Panc1 (cell line): Measurements from ENCODE around the gene MAJIN. TPM values are rescaled to one million over a fixed set of nuclear protein-coding genes. Genes with fewer than 3 reads are reported as not detected.

ENCODE experiments used
- ATAC-seq: fragments of 200-7000 bp; cut with Tn5 transposase; 2 replicates; pipeline ENCODE4 v1.9.1; 2020; ENCODE audit warnings: mild to moderate bottlenecking, moderate library complexity
- BruUV-seq: library from RNA; stranded (reverse); fragments of 400-500 nt; replicated peaks from 2 replicates; lab custom pipeline; 2021; lab: Mats Ljungman, UMichigan
- CTCF ChIA-PET: fragments of 300-600 bp; sonication (Branson Sonifier 250); formaldehyde crosslinking; loops from one replicate; lab custom pipeline; 2022; ENCODE audit warnings: antibody characterized with exemption; lab: Charles Lee
- POLR2A ChIA-PET: fragments of 300-600 bp; sonication (Branson Sonifier 250); formaldehyde crosslinking; loops from one replicate; lab custom pipeline; 2022; ENCODE audit warnings: antibody characterized with exemption; lab: Charles Lee
- DNase-seq: peaks from one replicate; pipeline ENCODE4 v3.0.0-alpha.2; 2010; ENCODE audit warnings: low read depth, low spot score
- H3K27ac ChIP-seq: 2 replicates; pipeline ENCODE4 v1.5.1; 2011; ENCODE audit warnings: mild to moderate bottlenecking, low read length, inconsistent platforms
- H3K27me3 ChIP-seq: fragments of 200-500 bp; sonication (Bioruptor generic); 2 replicates; pipeline ENCODE4 v1.6.0; 2014; ENCODE audit warnings: low read length, inconsistent platforms; ENCODE audit not compliant: control insufficient read depth, insufficient read depth
- H3K36me3 ChIP-seq: fragments of 200-500 bp; sonication (Bioruptor generic); 2 replicates; pipeline ENCODE4 v1.5.1; 2014; ENCODE audit warnings: inconsistent platforms, mild to moderate bottlenecking, low read length, moderate library complexity; ENCODE audit not compliant: control insufficient read depth, insufficient read depth
- H3K4me1 ChIP-seq: 2 replicates; pipeline ENCODE4 v1.5.1; 2011; ENCODE audit warnings: inconsistent platforms, mild to moderate bottlenecking, low read length, moderate library complexity; ENCODE audit not compliant: control insufficient read depth, insufficient read depth
- H3K4me3 ChIP-seq, 2 experiments: 2 replicates each; pipeline ENCODE4 v1.5.1; 2011 to 2012; ENCODE audit warnings: low read depth in 2 of 2, low read length in 2 of 2, mild to moderate bottlenecking in 2 of 2, inconsistent platforms in 1 of 2, moderate library complexity in 1 of 2
- H3K9me3 ChIP-seq: fragments of 200-500 bp; sonication (Bioruptor generic); 2 replicates; pipeline ENCODE4 v1.5.1; 2014; ENCODE audit warnings: low read depth, mild to moderate bottlenecking, inconsistent platforms, low read length, moderate library complexity; ENCODE audit not compliant: control insufficient read depth, insufficient read depth
- POLR2AphosphoS5 ChIP-seq: IDR thresholded peaks from 2 replicates; pipeline ENCODE4 v1.6.1; 2012; ENCODE audit warnings: mild to moderate bottlenecking, low read depth, low read length, moderate library complexity
- SIN3A ChIP-seq: IDR thresholded peaks from 2 replicates; pipeline ENCODE4 v1.6.1; 2012; ENCODE audit warnings: low read depth, mild to moderate bottlenecking, low read length, moderate library complexity, borderline replicate concordance; ENCODE audit not compliant: insufficient read depth
- TCF7L2 ChIP-seq: IDR thresholded peaks from 2 replicates; pipeline ENCODE4 v1.6.1; 2011; ENCODE audit warnings: mild to moderate bottlenecking, low read depth, low read length, inconsistent platforms
- in situ Hi-C: cut with HindIII; loops from 2 replicates; pipeline ENCODE4 v1.10.0; 2016; ENCODE audit warnings: low sequenced_read_pairs, low pct_unique_long_range_greater_than_20kb
- intact Hi-C: fragments of 100-400 bp; cut with micrococcal nuclease; formaldehyde crosslinking; loops from one replicate; pipeline ENCODE4 v1.10.0; 2022; ENCODE audit not compliant: unreplicated experiment
- total RNA-seq: library from RNA; stranded (reverse); gene quantifications from one replicate; pipeline ENCODE4 v1.2.1, GENCODE V29; 2021; ENCODE audit not compliant: unreplicated experiment
- TF ChIP-seq, protein P1 (sequence below), 2 experiments: IDR thresholded peaks; 2 replicates each; pipeline ENCODE4 v1.6.1; 2011 to 2012; ENCODE audit warnings: low read depth in 2 of 2, control low read depth in 1 of 2, low read length in 1 of 2, mild to moderate bottlenecking in 1 of 2, moderate library complexity in 1 of 2; ENCODE audit not compliant: insufficient read depth in 1 of 2
- TF ChIP-seq, protein P2 (sequence below): fragments of 450-650 bp; IDR thresholded peaks from 2 replicates; pipeline ENCODE4 v1.5.1; 2017; ENCODE audit warnings: mild to moderate bottlenecking

Gene MAJIN
- total RNA-seq, 1 experiment from 2014 or later, result not detected

- no peak for TF ChIP-seq POLR2AphosphoS5
- TF ChIP-seq TCF7L2, result no peak
- TF ChIP-seq, protein P1, sequence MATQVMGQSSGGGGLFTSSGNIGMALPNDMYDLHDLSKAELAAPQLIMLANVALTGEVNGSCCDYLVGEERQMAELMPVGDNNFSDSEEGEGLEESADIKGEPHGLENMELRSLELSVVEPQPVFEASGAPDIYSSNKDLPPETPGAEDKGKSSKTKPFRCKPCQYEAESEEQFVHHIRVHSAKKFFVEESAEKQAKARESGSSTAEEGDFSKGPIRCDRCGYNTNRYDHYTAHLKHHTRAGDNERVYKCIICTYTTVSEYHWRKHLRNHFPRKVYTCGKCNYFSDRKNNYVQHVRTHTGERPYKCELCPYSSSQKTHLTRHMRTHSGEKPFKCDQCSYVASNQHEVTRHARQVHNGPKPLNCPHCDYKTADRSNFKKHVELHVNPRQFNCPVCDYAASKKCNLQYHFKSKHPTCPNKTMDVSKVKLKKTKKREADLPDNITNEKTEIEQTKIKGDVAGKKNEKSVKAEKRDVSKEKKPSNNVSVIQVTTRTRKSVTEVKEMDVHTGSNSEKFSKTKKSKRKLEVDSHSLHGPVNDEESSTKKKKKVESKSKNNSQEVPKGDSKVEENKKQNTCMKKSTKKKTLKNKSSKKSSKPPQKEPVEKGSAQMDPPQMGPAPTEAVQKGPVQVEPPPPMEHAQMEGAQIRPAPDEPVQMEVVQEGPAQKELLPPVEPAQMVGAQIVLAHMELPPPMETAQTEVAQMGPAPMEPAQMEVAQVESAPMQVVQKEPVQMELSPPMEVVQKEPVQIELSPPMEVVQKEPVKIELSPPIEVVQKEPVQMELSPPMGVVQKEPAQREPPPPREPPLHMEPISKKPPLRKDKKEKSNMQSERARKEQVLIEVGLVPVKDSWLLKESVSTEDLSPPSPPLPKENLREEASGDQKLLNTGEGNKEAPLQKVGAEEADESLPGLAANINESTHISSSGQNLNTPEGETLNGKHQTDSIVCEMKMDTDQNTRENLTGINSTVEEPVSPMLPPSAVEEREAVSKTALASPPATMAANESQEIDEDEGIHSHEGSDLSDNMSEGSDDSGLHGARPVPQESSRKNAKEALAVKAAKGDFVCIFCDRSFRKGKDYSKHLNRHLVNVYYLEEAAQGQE (IDR thresholded peaks at IDR 0.05; ENCODE audit: insufficient read depth in 1 of 2, low read depth in 2 of 2, low read length in 1 of 2), result no peak
- TF ChIP-seq SIN3A, result no peak
- TF ChIP-seq, protein P2, sequence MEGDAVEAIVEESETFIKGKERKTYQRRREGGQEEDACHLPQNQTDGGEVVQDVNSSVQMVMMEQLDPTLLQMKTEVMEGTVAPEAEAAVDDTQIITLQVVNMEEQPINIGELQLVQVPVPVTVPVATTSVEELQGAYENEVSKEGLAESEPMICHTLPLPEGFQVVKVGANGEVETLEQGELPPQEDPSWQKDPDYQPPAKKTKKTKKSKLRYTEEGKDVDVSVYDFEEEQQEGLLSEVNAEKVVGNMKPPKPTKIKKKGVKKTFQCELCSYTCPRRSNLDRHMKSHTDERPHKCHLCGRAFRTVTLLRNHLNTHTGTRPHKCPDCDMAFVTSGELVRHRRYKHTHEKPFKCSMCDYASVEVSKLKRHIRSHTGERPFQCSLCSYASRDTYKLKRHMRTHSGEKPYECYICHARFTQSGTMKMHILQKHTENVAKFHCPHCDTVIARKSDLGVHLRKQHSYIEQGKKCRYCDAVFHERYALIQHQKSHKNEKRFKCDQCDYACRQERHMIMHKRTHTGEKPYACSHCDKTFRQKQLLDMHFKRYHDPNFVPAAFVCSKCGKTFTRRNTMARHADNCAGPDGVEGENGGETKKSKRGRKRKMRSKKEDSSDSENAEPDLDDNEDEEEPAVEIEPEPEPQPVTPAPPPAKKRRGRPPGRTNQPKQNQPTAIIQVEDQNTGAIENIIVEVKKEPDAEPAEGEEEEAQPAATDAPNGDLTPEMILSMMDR, result no peak
- in situ Hi-C loops (no loop called here), intact Hi-C loops (no loop called here)
- ChIA-PET POLR2A (interaction anchor here (0.6 to 1.0 kb wide), 3 partner anchors 14 to 63 kb away, joined by 3 to 11 read pairs (median 5); partner anchors contain the start of gene PPP2R5B), CTCF (no interaction called here)
- Histone ChIP-seq H3K4me1 (no peaks in the 10 kb centered on the region), H3K9me3 (no peaks in the 10 kb centered on the region), H3K27ac (no peak overlapping the region), H3K27me3 (no peaks in the 10 kb centered on the region; the same call in 1 of the 2 replicates), H3K4me3 (no peak overlapping the region), H3K36me3 (no peaks in the 10 kb centered on the region)
- DNase-seq (no peak), ATAC-seq (no peak)
- no TSS peak for BruUV-seq
Observed at GRCh38 chr11:64951529-64951928, 20.4 kb downstream of the MAJIN start.

DNA sequence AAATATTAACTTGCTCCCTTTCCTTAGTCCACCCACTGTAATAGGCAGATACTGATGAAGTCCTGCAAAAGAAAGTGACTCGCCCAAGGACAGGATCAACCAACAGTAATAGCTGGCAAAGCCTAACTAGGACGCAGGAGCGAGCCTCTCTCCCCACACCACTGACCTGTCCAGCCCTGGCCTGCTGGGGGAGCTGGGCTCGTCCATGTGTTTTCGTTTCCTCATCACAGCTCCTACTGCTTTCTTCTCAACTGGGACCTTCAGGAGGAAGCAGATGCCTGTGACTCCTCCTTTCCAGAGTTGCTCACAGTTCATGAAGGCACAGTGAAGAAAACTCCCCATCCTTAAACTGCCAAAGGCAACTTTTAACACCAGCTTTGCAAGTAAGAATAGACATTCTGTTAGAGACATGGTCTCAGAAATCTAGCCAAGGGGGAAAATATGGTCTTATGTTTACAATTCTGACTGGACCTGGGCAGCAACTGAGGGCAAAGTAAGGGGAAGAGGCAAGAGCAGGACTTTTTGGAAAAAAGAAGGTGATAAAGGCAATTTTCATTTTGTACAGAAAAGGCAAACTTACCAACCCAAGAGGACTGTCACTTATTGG is 24.6 kb downstream of the MAJIN start:
- TF ChIP-seq, protein P1 (IDR thresholded peaks at IDR 0.05; ENCODE audit: insufficient read depth in 1 of 2, low read depth in 2 of 2, low read length in 1 of 2), result no peak
- TF ChIP-seq, protein P2, result no peak
- TF ChIP-seq TCF7L2 (no peak), SIN3A (no peak), POLR2AphosphoS5 (no peak)
- POLR2A ChIA-PET, result no interaction called here
- intact Hi-C loops (no loop called here), in situ Hi-C loops (no loop called here)
- no TSS peak for BruUV-seq
- no peaks in the 10 kb centered on the region for H3K4me1 ChIP-seq
- DNase-seq (no peak), ATAC-seq (no peak)
- CTCF ChIA-PET, result no interaction called here
- no peaks in the 10 kb centered on the region for H3K9me3 ChIP-seq
- no peak overlapping the region for H3K4me3 ChIP-seq
- H3K36me3 ChIP-seq, result no peaks in the 10 kb centered on the region
- no peak overlapping the region for H3K27ac ChIP-seq
- H3K27me3 ChIP-seq, result no peaks in the 10 kb centered on the region; the same call in 1 of the 2 replicates
